Head of caudate nucleus (tissue), 42 donors: ENCODE results near the gene ETV7.
"Not testable (repeated sequence)": the region's sequence is repeated elsewhere in the genome, so short reads cannot be mapped to it uniquely, and the experiment has no call there.

Source experiments
- DNase-seq, 42 donors: peaks; one replicate each; pipeline versions ENCODE4 v3.0.0 to v3.0.0-alpha.2; 2020 to 2021; ENCODE audit warnings: mixed read lengths in 7 of 42
- intact Hi-C: fragments of 100-400 bp; cut with DNase I; formaldehyde crosslinking; loops from one replicate; pipeline ENCODE4 v1.15.0; 2022

Gene ETV7

GRCh38 chr6:36350082-36350481 is 37.4 kb downstream of the ETV7 start:
- DNase-seq: no peak
- intact Hi-C loops: loop anchor here (10.0 kb wide), 2 partner anchors 225 to 325 kb away; partner anchors contain the start of genes MAPK14 and SLC26A8

GRCh38 chr6:36349240-36349639 is 38.2 kb downstream of the ETV7 start:
- DNase-seq: peak; percentile 52 to 94 (median 80)
- intact Hi-C loops: no loop called here

GRCh38 chr6:36347621-36348020 is 39.8 kb downstream of the ETV7 start:
- no peak for DNase-seq
- intact Hi-C loops: no loop called here

- DNase-seq: no peak
Observed at GRCh38 chr6:36346486-36347273, 40.8 kb downstream of the ETV7 start.

GRCh38 chr6:36345681-36346466 is 41.6 kb downstream of the ETV7 start:
- DNase-seq: no peak
- intact Hi-C loops: no loop called here

More at GRCh38 chr6:36346486-36347273, 40.8 kb downstream of the ETV7 start:
- intact Hi-C loops: no loop called here

GRCh38 chr6:36343109-36343680 is 44.3 kb downstream of the ETV7 start:
- intact Hi-C loops: no loop called here

GRCh38 chr6:36340618-36341454 is 46.6 kb downstream of the ETV7 start:
- intact Hi-C loops: no loop called here
- peak; percentile 59 to 93 (median 80) for DNase-seq

More at GRCh38 chr6:36343109-36343680, 44.3 kb downstream of the ETV7 start:
- no peak for DNase-seq

GRCh38 chr6:36340306-36340617 is 47.2 kb downstream of the ETV7 start:
- no peak for DNase-seq
- intact Hi-C loops: no loop called here

GRCh38 chr6:36339146-36339545 is 48.3 kb downstream of the ETV7 start:
- intact Hi-C loops: no loop called here
- DNase-seq: no peak

- intact Hi-C loops, DNase-seq: not testable (repeated sequence)
Observed at GRCh38 chr6:36338223-36338622, 49.2 kb downstream of the ETV7 start.

- intact Hi-C loops: no loop called here
- DNase-seq: no peak
Observed at GRCh38 chr6:36337814-36338213, 49.7 kb downstream of the ETV7 start.

GRCh38 chr6:36336779-36337241 is 50.7 kb downstream of the ETV7 start, which contains the start of gene BNIP5:
TSS of gene BNIP5 (minus strand) at chr6:36336888. CDS start at chr6:36330690, 6,198 bp downstream.
- intact Hi-C loops: no loop called here
- no peak for DNase-seq

GRCh38 chr6:36336208-36336710 is 51.2 kb downstream of the ETV7 start:
- intact Hi-C loops: no loop called here
- no peak for DNase-seq

- intact Hi-C loops: no loop called here
- DNase-seq: no peak
Observed at GRCh38 chr6:36335465-36336207, 51.8 kb downstream of the ETV7 start.

GRCh38 chr6:36334832-36335459 is 52.5 kb downstream of the ETV7 start:
- intact Hi-C loops: no loop called here
- DNase-seq: no peak

- no peak for DNase-seq
- intact Hi-C loops: no loop called here
Observed at GRCh38 chr6:36333931-36334725, 53.3 kb downstream of the ETV7 start.
